Vagina (tissue), 2 donors: ENCODE results near the gene CELF4. TPM values are rescaled to one million over a fixed set of nuclear protein-coding genes. Genes with fewer than 3 reads are reported as not detected.

ENCODE experiments used
- DNase-seq, 2 donors: peaks; one replicate each; pipeline ENCODE4 v3.0.0-alpha.2; 2017; ENCODE audit errors: extremely low spot score in 2 of 2
- H3K27ac ChIP-seq: fragments of 200-600 bp; sonication (generic); one replicate; pipeline ENCODE4 v1.5.1; 2019
- H3K27me3 ChIP-seq: fragments of 200-600 bp; sonication (generic); one replicate; pipeline ENCODE4 v1.5.1; 2019
- H3K36me3 ChIP-seq, 2 donors: fragments of 200-600 bp; sonication (generic); one replicate each; pipeline ENCODE4 v1.5.1; 2017 to 2019
- H3K4me1 ChIP-seq: fragments of 200-600 bp; sonication (generic); one replicate; pipeline ENCODE4 v1.5.1; 2019
- H3K4me3 ChIP-seq, 2 donors: fragments of 200-600 bp; sonication (generic); 1 replicate in 1 of 2; 2 replicates in 1 of 2; pipeline ENCODE4 v1.5.1; 2016 to 2019
- H3K9me3 ChIP-seq: fragments of 200-600 bp; sonication (generic); one replicate; pipeline ENCODE4 v1.5.1; 2019
- CTCF ChIP-seq, 3 experiments: fragments of 450-650 bp in 2 of 3; fragments of 200-600 bp in 1 of 3; sonication (generic) in 1 of 3; IDR thresholded peaks; one replicate each; pipeline ENCODE4 v1.5.1; 2017 to 2019; ENCODE audit warnings: antibody characterized with exemption in 3 of 3, mild to moderate bottlenecking in 2 of 3, moderate library complexity in 2 of 3
- POLR2A ChIP-seq, 2 donors: fragments of 450-650 bp; IDR thresholded peaks; one replicate each; pipeline ENCODE4 v1.6.1; 2017; ENCODE audit warnings: antibody characterized with exemption in 2 of 2, mild to moderate bottlenecking in 2 of 2, moderate library complexity in 2 of 2
- POLR2AphosphoS5 ChIP-seq, 2 donors: sonication (generic); formaldehyde crosslinking; IDR thresholded peaks; one replicate each; pipeline ENCODE4 v1.9.0; 2017; ENCODE audit warnings: antibody characterized with exemption in 2 of 2, mild to moderate bottlenecking in 2 of 2, low read depth in 1 of 2; ENCODE audit not compliant: insufficient read depth in 1 of 2
- intact Hi-C: fragments of 100-400 bp; cut with DNase I; formaldehyde crosslinking; loops from one replicate; pipeline ENCODE4 v1.15.1; 2023
- total RNA-seq: library from RNA; depleted of rRNA; stranded (reverse); fragments of >200 nt; gene quantifications from one replicate; pipeline ENCODE4 v1.2.3, GENCODE V29; 2016

The CELF4 gene
- total RNA-seq, 1 donor from 2014 or later = 2.2 TPM

GRCh38 chr18:37248281-37248680 lies 317.3 kb downstream of the CELF4 start:
- TF ChIP-seq CTCF (IDR thresholded peaks at IDR 0.05) (no peak), POLR2A (IDR thresholded peaks at IDR 0.05) (no peak), POLR2AphosphoS5 (IDR thresholded peaks at IDR 0.05; ENCODE audit: insufficient read depth in 1 of 2, low read depth in 1 of 2) (no peak)
- no peak overlapping the region for H3K4me3 ChIP-seq
- no peak for DNase-seq
- no peak overlapping the region for H3K27ac ChIP-seq
- H3K9me3 ChIP-seq = no peaks in the 10 kb centered on the region
- H3K27me3 ChIP-seq = no peaks in the 10 kb centered on the region
- H3K36me3 ChIP-seq = no peaks in the 10 kb centered on the region
- no peaks in the 10 kb centered on the region for H3K4me1 ChIP-seq
- intact Hi-C loops = no loop called here

GRCh38 chr18:37247497-37248161 lies 318.0 kb downstream of the CELF4 start:
- no peak for TF ChIP-seq POLR2AphosphoS5 (IDR thresholded peaks at IDR 0.05; ENCODE audit: insufficient read depth in 1 of 2, low read depth in 1 of 2)
- no peak for TF ChIP-seq CTCF (IDR thresholded peaks at IDR 0.05)
- TF ChIP-seq POLR2A (IDR thresholded peaks at IDR 0.05) = no peak
- no peaks in the 10 kb centered on the region for H3K27me3 ChIP-seq

GRCh38 chr18:37246779-37247340 lies 318.7 kb downstream of the CELF4 start:
- no peaks in the 10 kb centered on the region for H3K4me1 ChIP-seq
- no peak for DNase-seq
- no peaks in the 10 kb centered on the region for H3K9me3 ChIP-seq
- H3K27ac ChIP-seq = no peak overlapping the region
- intact Hi-C loops = no loop called here
- no peaks in the 10 kb centered on the region for H3K36me3 ChIP-seq
- H3K4me3 ChIP-seq = no peak overlapping the region
- no peaks in the 10 kb centered on the region for H3K27me3 ChIP-seq
- TF ChIP-seq CTCF (IDR thresholded peaks at IDR 0.05) (no peak), POLR2A (IDR thresholded peaks at IDR 0.05) (no peak), POLR2AphosphoS5 (IDR thresholded peaks at IDR 0.05; ENCODE audit: insufficient read depth in 1 of 2, low read depth in 1 of 2) (no peak)

More at GRCh38 chr18:37247497-37248161, 318.0 kb downstream of the CELF4 start:
- DNase-seq = no peak
- no peaks in the 10 kb centered on the region for H3K9me3 ChIP-seq
- H3K27ac ChIP-seq = no peak overlapping the region
- intact Hi-C loops = no loop called here
- no peak overlapping the region for H3K4me3 ChIP-seq
- H3K36me3 ChIP-seq = no peaks in the 10 kb centered on the region
- no peaks in the 10 kb centered on the region for H3K4me1 ChIP-seq

GRCh38 chr18:37244618-37245017 lies 321.0 kb downstream of the CELF4 start:
- Histone ChIP-seq H3K9me3 (no peaks in the 10 kb centered on the region), H3K27ac (no peak overlapping the region), H3K4me3 (no peak overlapping the region), H3K4me1 (no peaks in the 10 kb centered on the region), H3K36me3 (no peaks in the 10 kb centered on the region), H3K27me3 (no peaks in the 10 kb centered on the region)
- DNase-seq = no peak
- TF ChIP-seq CTCF (IDR thresholded peaks at IDR 0.05) (no peak), POLR2A (IDR thresholded peaks at IDR 0.05) (no peak), POLR2AphosphoS5 (IDR thresholded peaks at IDR 0.05; ENCODE audit: insufficient read depth in 1 of 2, low read depth in 1 of 2) (no peak)
- intact Hi-C loops = no loop called here

GRCh38 chr18:37243741-37244140 lies 321.9 kb downstream of the CELF4 start:
- Histone ChIP-seq H3K9me3 (no peaks in the 10 kb centered on the region), H3K4me1 (no peaks in the 10 kb centered on the region), H3K36me3 (no peaks in the 10 kb centered on the region), H3K27ac (no peak overlapping the region), H3K27me3 (no peaks in the 10 kb centered on the region), H3K4me3 (no peak overlapping the region)
- intact Hi-C loops = no loop called here
- no peak for DNase-seq
- no peak for TF ChIP-seq POLR2AphosphoS5 (IDR thresholded peaks at IDR 0.05; ENCODE audit: insufficient read depth in 1 of 2, low read depth in 1 of 2)
- TF ChIP-seq CTCF (IDR thresholded peaks at IDR 0.05) = no peak
- TF ChIP-seq POLR2A (IDR thresholded peaks at IDR 0.05) = no peak
